HG02970 (cell line): Measurements from ENCODE around the gene LRRC8E.

Source experiments
- ATAC-seq: cut with Tn5 transposase; IDR thresholded peaks from one replicate; pipeline ENCODE4 v1.9.1; 2021; ENCODE audit warnings: mild to moderate bottlenecking, moderate library complexity, moderate number of reproducible peaks; ENCODE audit not compliant: unreplicated experiment, low FRiP score

The LRRC8E gene

GRCh38 chr19:7904074-7905020 is 16.0 kb downstream of the LRRC8E start:
- no peak for ATAC-seq

- ATAC-seq, result no peak
These were observed 17.0 kb downstream of the LRRC8E start for GRCh38 chr19:7905268-7905667.

DNA sequence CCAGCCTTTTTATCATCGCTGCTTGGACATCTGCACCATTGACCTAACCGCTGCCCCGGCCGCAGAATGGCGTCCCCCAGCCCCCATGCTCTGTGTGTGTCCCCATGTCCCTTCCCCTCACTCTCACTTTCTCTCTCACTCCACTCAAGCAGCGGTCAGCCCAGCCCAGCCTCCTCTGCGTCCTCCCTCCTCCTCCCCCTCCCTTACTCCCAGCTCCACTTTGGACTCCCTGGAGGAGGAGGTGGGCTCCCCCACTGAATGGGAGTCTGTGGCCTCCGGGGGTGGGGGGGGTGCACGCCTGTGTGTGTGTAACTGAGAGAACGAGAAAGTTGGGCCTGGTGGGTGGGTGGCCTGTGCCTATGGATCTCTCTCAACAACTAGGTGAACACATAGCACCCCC is 17.5 kb downstream of the LRRC8E start:
- ATAC-seq, result no peak

- no peak for ATAC-seq
These were observed 18.8 kb downstream of the LRRC8E start for GRCh38 chr19:7907122-7907521.

DNA sequence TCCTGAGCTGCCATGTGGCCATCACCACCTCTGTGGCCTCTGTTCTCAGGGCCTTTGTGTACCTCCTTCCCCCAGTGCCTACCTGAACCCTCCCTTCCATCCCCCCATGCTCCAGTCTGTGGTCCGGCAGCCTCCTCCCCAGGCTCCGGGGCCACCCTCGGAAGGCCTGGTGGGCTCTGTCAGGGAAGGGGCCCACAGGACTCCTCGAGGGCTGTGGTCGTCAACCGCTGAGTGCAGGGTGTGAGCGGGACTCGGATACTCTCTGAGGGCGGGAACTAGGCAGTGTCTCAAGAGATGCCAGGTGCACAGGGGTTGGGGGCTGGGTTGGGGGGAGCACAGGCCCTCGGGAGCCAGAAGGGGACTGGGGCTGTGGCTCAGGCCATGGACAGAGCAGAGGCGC is 19.2 kb downstream of the LRRC8E start:
- no peak for ATAC-seq

DNA sequence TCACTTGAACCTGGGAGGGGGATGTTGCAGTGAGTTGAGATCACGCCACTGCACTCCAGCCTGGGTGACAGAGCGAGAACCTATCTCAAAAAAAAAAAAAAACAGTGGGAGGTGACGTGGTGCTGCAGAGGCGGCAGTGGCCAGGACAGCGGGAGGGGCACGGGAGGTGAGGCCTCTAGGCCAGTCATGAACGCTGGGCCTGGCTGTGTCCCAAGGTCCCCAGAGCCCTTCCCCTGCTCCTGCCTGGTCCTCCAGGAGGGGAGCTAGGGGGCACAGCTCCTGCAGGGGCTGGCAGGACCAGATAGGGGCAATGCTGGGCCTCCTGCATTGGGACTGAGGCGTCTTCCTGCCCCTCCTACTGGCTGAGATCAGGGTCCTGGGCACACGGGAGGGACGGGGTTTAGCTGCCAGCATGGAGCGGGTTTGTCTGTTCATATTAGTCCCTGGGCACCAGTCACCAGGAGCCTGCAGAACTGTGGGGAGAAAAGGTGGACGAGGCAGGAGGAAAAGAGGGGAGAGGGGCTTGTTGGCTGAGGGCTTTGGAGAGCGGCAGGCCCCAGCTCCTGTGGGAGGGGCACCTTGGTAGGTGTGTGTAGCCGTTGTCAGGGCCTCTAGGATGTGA is 19.9 kb downstream of the LRRC8E start:
- no peak for ATAC-seq

- ATAC-seq, result no peak
These were observed 20.6 kb downstream of the LRRC8E start for GRCh38 chr19:7908742-7909461.

DNA sequence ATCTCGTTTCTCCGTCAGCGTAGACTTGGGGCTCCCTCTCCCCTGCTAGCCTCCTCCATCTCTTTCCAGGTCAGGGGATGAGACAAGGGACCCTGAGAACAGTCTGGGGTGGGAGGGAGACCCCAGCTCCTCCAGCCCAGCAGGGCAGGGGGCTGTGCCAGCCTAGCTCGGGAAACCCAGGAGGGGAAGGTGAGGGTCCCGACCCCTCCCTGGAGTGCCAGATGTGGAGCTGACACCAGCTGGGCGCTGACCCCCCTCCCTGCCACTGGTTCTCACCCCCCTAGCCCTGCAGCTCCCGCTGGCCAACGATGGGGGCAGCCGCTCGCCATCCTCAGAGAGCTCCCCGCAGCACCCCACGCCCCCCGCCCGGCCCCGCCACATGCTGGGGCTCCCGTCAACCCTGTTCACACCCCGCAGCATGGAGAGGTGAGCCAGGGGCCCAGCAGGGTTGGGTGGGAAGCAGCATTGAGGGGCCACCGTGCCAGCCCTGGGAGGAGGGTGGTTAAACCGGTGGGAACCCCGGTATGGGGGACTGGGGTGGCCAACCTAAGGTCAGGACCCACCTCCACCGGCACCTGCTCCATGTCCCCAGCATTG is 21.3 kb downstream of the LRRC8E start:
- ATAC-seq, result no peak

DNA sequence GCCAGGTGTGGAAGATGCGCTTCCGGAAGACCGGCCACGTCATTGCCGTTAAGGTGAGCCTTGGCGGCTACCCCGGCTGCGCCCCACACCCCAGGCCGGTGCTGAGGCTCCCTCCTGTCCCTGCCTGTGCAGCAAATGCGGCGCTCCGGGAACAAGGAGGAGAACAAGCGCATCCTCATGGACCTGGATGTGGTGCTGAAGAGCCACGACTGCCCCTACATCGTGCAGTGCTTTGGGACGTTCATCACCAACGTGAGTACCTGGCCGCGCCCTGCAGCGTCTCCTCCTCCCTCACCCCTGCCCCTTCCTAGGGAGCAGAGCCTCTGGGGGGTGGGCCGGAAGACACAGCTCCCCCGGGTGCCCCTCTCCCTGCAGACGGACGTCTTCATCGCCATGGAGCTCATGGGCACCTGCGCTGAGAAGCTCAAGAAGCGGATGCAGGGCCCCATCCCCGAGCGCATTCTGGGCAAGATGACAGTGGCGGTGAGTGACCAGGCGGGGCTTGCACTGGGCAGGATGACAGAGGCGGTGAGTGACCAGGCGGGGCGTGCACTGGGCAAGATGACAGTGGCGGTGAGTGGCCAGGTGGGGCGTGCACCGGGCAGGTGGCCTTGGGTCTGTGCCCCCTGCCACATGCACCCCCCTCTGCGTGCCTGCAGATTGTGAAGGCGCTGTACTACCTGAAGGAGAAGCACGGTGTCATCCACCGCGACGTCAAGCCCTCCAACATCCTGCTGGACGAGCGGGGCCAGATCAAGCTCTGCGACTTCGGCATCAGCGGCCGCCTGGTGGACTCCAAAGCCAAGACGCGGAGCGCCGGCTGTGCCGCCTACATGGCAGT is 22.2 kb downstream of the LRRC8E start:
- no peak for ATAC-seq

GRCh38 chr19:7911508-7912143 is 23.3 kb downstream of the LRRC8E start:
- no peak for ATAC-seq

GRCh38 chr19:7912144-7912696 is 23.9 kb downstream of the LRRC8E start:
- ATAC-seq, result no peak

DNA sequence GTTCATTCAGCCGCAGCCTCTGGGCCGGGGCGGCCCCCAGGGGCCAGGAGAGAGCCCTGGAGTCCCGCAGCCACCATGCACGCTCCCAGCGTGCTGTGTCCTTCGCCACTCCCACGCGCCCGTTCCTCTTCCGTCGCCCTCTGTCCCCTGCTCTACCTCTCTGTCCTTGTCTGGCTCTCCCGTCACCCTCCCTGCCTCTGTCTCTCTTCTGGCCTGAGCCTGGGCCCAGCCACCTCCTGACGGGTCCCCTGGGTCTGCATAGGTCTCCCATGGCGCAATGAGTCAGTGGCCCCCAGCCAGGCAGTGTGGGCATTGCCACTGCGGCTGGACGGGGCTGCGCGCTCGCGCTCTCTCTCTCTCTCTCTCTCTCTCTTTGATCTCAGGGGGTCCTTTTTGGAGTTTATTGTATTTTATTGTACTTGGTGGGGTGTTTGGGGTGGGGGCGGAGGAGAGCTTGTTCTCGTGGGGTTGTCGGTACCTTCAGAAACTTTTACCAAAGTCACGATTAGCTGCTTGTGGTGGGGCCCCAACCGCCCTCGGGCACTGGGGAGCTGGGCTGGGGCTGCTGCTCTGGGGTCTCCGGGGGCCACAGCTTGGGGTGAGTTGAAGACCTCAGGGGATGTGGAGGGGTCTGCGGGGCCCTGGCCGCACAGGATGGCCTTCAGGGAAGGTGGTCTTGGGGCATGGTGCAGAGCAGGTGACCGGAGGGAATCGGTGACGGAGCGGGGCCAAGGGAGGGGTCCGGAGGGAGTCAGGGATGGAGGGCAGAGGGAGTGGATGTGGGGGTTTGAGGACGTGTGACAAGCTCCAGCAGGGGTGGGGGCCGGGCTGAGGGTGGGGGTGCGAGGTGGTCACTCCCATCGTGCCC is 24.6 kb downstream of the LRRC8E start:
- no peak for ATAC-seq

GRCh38 chr19:7913652-7914051 is 25.3 kb downstream of the LRRC8E start:
- ATAC-seq, result no peak

DNA sequence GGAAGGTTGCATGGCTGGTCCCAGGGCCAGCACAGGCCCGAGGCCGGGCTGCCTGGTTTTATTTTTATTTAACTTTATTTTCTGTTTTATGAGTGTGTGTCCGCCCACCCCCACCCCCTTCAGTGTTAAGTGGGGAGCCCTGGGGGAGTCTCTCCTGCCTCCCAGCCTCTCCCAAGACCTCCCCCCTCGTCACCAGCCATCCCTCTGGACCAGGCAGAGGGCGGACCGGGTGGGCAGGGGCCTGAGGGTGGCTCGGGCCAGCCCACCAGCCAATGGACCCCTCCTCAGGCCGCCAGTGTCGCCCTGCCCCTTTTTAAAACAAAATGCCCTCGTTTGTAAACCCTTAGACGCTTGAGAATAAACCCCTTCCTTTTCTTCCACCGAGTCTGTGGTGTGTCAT is 25.8 kb downstream of the LRRC8E start:
- ATAC-seq, result no peak

GRCh38 chr19:7914598-7915045 is 26.3 kb downstream of the LRRC8E start, which contains the start of gene TGFBR3L:
TSS of gene TGFBR3L (plus strand) at chr19:7914830.
- no peak for ATAC-seq

DNA sequence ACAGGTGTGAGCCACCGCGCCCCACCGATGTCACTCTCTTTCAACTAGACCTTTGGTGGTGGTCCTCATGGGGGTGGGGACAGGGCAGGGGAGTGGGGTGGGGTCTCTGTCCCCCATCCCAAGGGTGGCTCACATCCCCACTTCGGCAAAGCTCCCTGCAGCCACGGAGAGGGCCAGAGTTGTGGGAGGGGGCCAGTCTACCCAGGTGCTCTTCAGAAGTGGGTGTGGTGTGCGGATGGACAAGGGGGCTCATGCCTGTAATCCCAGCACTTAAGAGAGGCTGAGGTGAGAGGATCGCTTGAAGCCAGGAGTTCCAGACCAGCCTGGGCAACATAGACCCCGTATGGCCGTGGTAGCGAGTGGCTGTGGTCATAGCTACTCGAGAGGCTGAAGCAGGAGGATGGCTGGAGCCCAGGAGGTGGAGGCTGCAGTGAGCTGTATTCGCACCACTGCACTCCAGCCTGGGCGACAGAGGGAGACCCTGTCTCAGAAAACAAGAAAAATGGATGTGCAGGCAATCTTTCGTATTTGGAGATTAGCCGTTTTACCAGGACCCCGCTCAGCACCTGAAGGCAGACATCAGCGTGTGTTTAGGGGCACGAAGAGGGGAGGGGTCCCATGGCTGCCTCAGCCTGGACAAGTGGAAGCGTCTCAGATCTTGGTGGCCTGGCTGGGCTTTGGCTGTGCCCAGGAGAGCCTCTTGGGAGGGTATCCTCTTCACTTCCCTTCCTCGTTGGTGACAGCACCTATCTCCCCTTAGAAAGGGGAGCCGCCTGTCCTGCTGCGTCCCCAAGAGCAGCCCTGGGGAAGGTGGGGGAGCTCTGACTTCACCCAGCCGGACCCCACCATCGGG is 27.2 kb downstream of the LRRC8E start:
- ATAC-seq, result no peak
